ENCODE results near the gene GZMM.

- TF ChIP-seq POLR2A (IDR thresholded peaks at IDR 0.05) (no peak), CTCF (IDR thresholded peaks at IDR 0.05 in 4 of 5, conservative IDR thresholded peaks at IDR 0.05 in 1 of 5) (no peak)
Measured at GRCh38 chr19:590396-590745, 46.5 kb downstream of the GZMM start.

Measured in gastrocnemius medialis (tissue), 4 donors.